Liver (tissue), 9 donors: ENCODE measurements around the gene INHBB. TPM values are rescaled to one million over a fixed set of nuclear protein-coding genes. Genes with fewer than 3 reads are reported as not detected.
A peak's percentile ranks its signal among the peaks of the same experiment; 100 is the strongest.

Experiments used
- DNase-seq: peaks from one replicate; pipeline ENCODE4 v3.0.0-alpha.2; 2017; ENCODE audit warnings: low spot score
- H3K27ac ChIP-seq, 2 donors: one replicate each; pipeline ENCODE4 v1.7.0; 2013; ENCODE audit warnings: inconsistent platforms in 2 of 2, low read length in 2 of 2, control low read depth in 1 of 2, low read depth in 1 of 2, mild to moderate bottlenecking in 1 of 2
- H3K27me3 ChIP-seq, 4 donors: one replicate each; pipeline versions ENCODE4 v1.6.1 to v1.7.0; 2013; ENCODE audit warnings: low read length in 3 of 4, inconsistent platforms in 1 of 4, mild to moderate bottlenecking in 1 of 4, moderate library complexity in 1 of 4; ENCODE audit not compliant: control insufficient read depth in 4 of 4, insufficient read depth in 4 of 4
- H3K36me3 ChIP-seq, 4 donors: one replicate each; pipeline versions ENCODE4 v1.6.1 to v1.7.0; 2013; ENCODE audit warnings: low read length in 3 of 4, mild to moderate bottlenecking in 3 of 4, low read depth in 1 of 4, moderate library complexity in 1 of 4; ENCODE audit not compliant: control insufficient read depth in 4 of 4, insufficient read depth in 3 of 4
- H3K4me1 ChIP-seq, 4 donors: one replicate each; pipeline versions ENCODE4 v1.6.1 to v1.7.0; 2013; ENCODE audit warnings: low read length in 3 of 4, mild to moderate bottlenecking in 3 of 4, moderate library complexity in 1 of 4; ENCODE audit not compliant: control insufficient read depth in 4 of 4, insufficient read depth in 4 of 4
- H3K4me3 ChIP-seq, 3 donors: one replicate each; pipeline versions ENCODE4 v1.6.1 to v1.7.0; 2013; ENCODE audit warnings: low read length in 3 of 3, control low read depth in 1 of 3, low read depth in 1 of 3, mild to moderate bottlenecking in 1 of 3
- H3K9ac ChIP-seq, 2 donors: one replicate each; pipeline ENCODE4 v1.7.0; 2013; ENCODE audit warnings: low read length in 2 of 2, mild to moderate bottlenecking in 2 of 2, moderate library complexity in 2 of 2, control low read depth in 1 of 2, low read depth in 1 of 2
- H3K9me3 ChIP-seq, 4 donors: one replicate each; pipeline versions ENCODE4 v1.6.1 to v1.7.0; 2013; ENCODE audit warnings: low read length in 3 of 4; ENCODE audit not compliant: control insufficient read depth in 4 of 4
- ATF3 ChIP-seq: IDR thresholded peaks from 2 replicates; pipeline ENCODE4 v1.6.1; 2016; ENCODE audit warnings: antibody characterized with exemption
- CTCF ChIP-seq: fragments of 150-350 bp; IDR thresholded peaks from 2 replicates; pipeline ENCODE4 v1.5.1; 2017; ENCODE audit warnings: improper control_type of control experiment, low read depth, low read length; ENCODE audit not compliant: missing input control
- EGR1 ChIP-seq, 2 donors: IDR thresholded peaks; 2 replicates each; pipeline ENCODE4 v1.6.1; 2016 to 2018; ENCODE audit warnings: antibody characterized with exemption in 2 of 2, low read depth in 2 of 2
- FOXA1 ChIP-seq: IDR thresholded peaks from 2 replicates; pipeline ENCODE4 v1.6.1; 2016; ENCODE audit warnings: antibody characterized with exemption
- FOXA2 ChIP-seq: IDR thresholded peaks from 2 replicates; pipeline ENCODE4 v1.6.1; 2016; ENCODE audit warnings: antibody characterized with exemption
- GABPA ChIP-seq, 2 donors: IDR thresholded peaks in 1 of 2; conservative IDR thresholded peaks in 1 of 2; 2 replicates each; pipeline ENCODE4 v1.6.1; 2016; ENCODE audit warnings: antibody characterized with exemption in 2 of 2, mild to moderate bottlenecking in 1 of 2, moderate library complexity in 1 of 2
- HNF4A ChIP-seq, 2 donors: conservative IDR thresholded peaks; 2 replicates each; pipeline ENCODE4 v1.6.1; 2016; ENCODE audit warnings: antibody characterized with exemption in 2 of 2, mild to moderate bottlenecking in 2 of 2
- JUND ChIP-seq, 2 donors: IDR thresholded peaks; 2 replicates each; pipeline ENCODE4 v1.6.1; 2016; ENCODE audit warnings: antibody characterized with exemption in 2 of 2
- MAX ChIP-seq: IDR thresholded peaks from 2 replicates; pipeline ENCODE4 v1.6.1; 2016; ENCODE audit warnings: antibody characterized with exemption
- NR2F2 ChIP-seq: IDR thresholded peaks from 2 replicates; pipeline ENCODE4 v1.6.1; 2016; ENCODE audit warnings: antibody characterized with exemption
- RXRA ChIP-seq, 2 donors: IDR thresholded peaks; 2 replicates each; pipeline ENCODE4 v1.6.1; 2017 to 2018; ENCODE audit warnings: antibody characterized with exemption in 2 of 2, mild to moderate bottlenecking in 1 of 2
- SP1 ChIP-seq: IDR thresholded peaks from 2 replicates; pipeline ENCODE4 v1.6.1; 2018; ENCODE audit warnings: antibody characterized with exemption, mild to moderate bottlenecking
- TAF1 ChIP-seq: conservative IDR thresholded peaks from 2 replicates; pipeline ENCODE4 v1.6.1; 2016; ENCODE audit warnings: antibody characterized with exemption, mild to moderate bottlenecking
- YY1 ChIP-seq: IDR thresholded peaks from 2 replicates; pipeline ENCODE4 v1.6.1; 2016; ENCODE audit warnings: antibody characterized with exemption, mild to moderate bottlenecking
- ZBTB33 ChIP-seq: IDR thresholded peaks from 2 replicates; pipeline ENCODE4 v1.6.1; 2016; ENCODE audit warnings: antibody characterized with exemption
- WGBS: extraction: QIAGEN DNeasy Blood & Tissue Kit; methylation state at CpG from one replicate; pipeline ENCODE4 v1.1.7; 2013; 5-methylcytosine and 5-hydroxymethylcytosine counted together
- polyA plus RNA-seq, 2 donors: library from polyadenylated mRNA; stranded (reverse) in 1 of 2; unstranded in 1 of 2; fragments of 200-250 nt in 1 of 2; fragments of >200 nt in 1 of 2; fragmentation: Nextera tagmentation in 1 of 2; extraction: Ambion mirVana in 1 of 2; gene quantifications; one replicate each; pipeline versions ENCODE4 v1.2.1 to v1.2.3, GENCODE V29; 2013 to 2015
- total RNA-seq, 2 donors: library from RNA; depleted of rRNA; stranded (reverse); fragments of >200 nt; gene quantifications; one replicate each; pipeline ENCODE4 v1.2.3, GENCODE V29; 2014
- donor health status: healthy.
- donor health status: healthy.
- donor health status: healthy.
- donor health status: healthy.
- donor health status: healthy.

The INHBB gene
- total and polyA plus RNA-seq, 4 donors: 0.36 to 7.4 (median 2.1) TPM

GRCh38 chr2:120344976-120345581 lies 857 bp upstream of the INHBB start:
- H3K9me3 ChIP-seq: no peaks in the 10 kb centered on the region
- under 1% methylated on average over 89 of the region's 90 CpGs for WGBS
- no peak for DNase-seq
- H3K4me3 ChIP-seq: peak overlapping the region; percentile 35 to 65 (median 62)
- H3K27me3 ChIP-seq: peaks cover 0 to 3% (median 1%) of the 10 kb centered on the region in 4 donors
- H3K27ac ChIP-seq: peak overlapping the region; percentile 71
- H3K9ac ChIP-seq: peak overlapping the region in 1 of 2 donors; percentile 5
- peaks cover 0 to 7% (median under 1%) of the 10 kb centered on the region in 4 donors for H3K36me3 ChIP-seq
- peaks cover 9 to 46% (median 32%) of the 10 kb centered on the region in 4 donors for H3K4me1 ChIP-seq
- TF ChIP-seq NR2F2 (no peak), ATF3 (no peak), RXRA (IDR thresholded peaks at IDR 0.05) (no peak), MAX (no peak), YY1 (no peak), CTCF (no peak), ZBTB33 (no peak), SP1 (no peak), FOXA1 (no peak), EGR1 (IDR thresholded peaks at IDR 0.05; ENCODE audit: low read depth in 2 of 2) (no peak), HNF4A (conservative IDR thresholded peaks at IDR 0.05) (no peak), JUND (IDR thresholded peaks at IDR 0.05) (no peak), FOXA2 (no peak)

GRCh38 chr2:120345608-120346007 lies 328 bp upstream of the INHBB start:
- H3K4me3 ChIP-seq: peak overlapping the region; percentile 44 to 65 (median 62)
- no peak for DNase-seq
- TF ChIP-seq GABPA (IDR thresholded peaks at IDR 0.05 in 1 of 2, conservative IDR thresholded peaks at IDR 0.05 in 1 of 2) (no peak), JUND (IDR thresholded peaks at IDR 0.05) (no peak), MAX (no peak), TAF1 (no peak), EGR1 (IDR thresholded peaks at IDR 0.05; ENCODE audit: low read depth in 2 of 2) (no peak), FOXA1 (no peak), FOXA2 (no peak), RXRA (IDR thresholded peaks at IDR 0.05) (no peak), SP1 (no peak), YY1 (no peak), CTCF (no peak), HNF4A (conservative IDR thresholded peaks at IDR 0.05) (no peak)
- peaks cover 0 to 9% (median 2%) of the 10 kb centered on the region in 4 donors for H3K36me3 ChIP-seq
- H3K9ac ChIP-seq: no peak overlapping the region
- H3K9me3 ChIP-seq: no peaks in the 10 kb centered on the region
- peaks cover 0 to 3% (median 1%) of the 10 kb centered on the region in 4 donors for H3K27me3 ChIP-seq
- H3K27ac ChIP-seq: peak overlapping the region in 1 of 2 donors; percentile 19
- under 1% methylated on average over 62 of the region's 62 CpGs for WGBS
- peaks cover 9 to 46% (median 32%) of the 10 kb centered on the region in 4 donors for H3K4me1 ChIP-seq
